Common myeloid progenitor, CD34-positive (primary cell): Measurements from ENCODE around the gene DIP2C.
"Not testable (repeated sequence)": the region's sequence is repeated elsewhere in the genome, so short reads cannot be mapped to it uniquely, and the experiment has no call there.

Experiments used
- CTCF ChIA-PET: fragments of 350-600 bp; sonication (Branson Sonifier 250); formaldehyde crosslinking; loops from one replicate; lab custom pipeline; 2021; ENCODE audit warnings: antibody characterized with exemption; lab: Charles Lee
- POLR2A ChIA-PET: fragments of 350-600 bp; sonication (Branson Sonifier 250); formaldehyde crosslinking; loops from one replicate; lab custom pipeline; 2021; ENCODE audit warnings: antibody characterized with exemption; lab: Charles Lee
- DNase-seq, 3 donors: peaks; one replicate each; pipeline versions ENCODE4 v3.0.0 to v3.0.0-alpha.2; 2013
- H3K27ac ChIP-seq, 2 experiments: 1 replicate in 1 of 2; 2 replicates in 1 of 2; pipeline ENCODE4 v1.7.0; 2013; ENCODE audit warnings: inconsistent platforms in 2 of 2, low read length in 2 of 2, mild to moderate bottlenecking in 2 of 2, low read depth in 1 of 2, moderate library complexity in 1 of 2; ENCODE audit not compliant: severe bottlenecking in 2 of 2, insufficient read depth in 1 of 2, poor library complexity in 1 of 2
- H3K27me3 ChIP-seq, 5 experiments: replicated peaks in 2 of 5; 1 replicate in 3 of 5; 2 replicates in 2 of 5; pipeline versions ENCODE4 v1.6.1 to v1.7.0; 2013; ENCODE audit warnings: low read length in 4 of 5, mild to moderate bottlenecking in 2 of 5, moderate library complexity in 2 of 5, inconsistent platforms in 1 of 5; ENCODE audit not compliant: insufficient read depth in 5 of 5, control insufficient read depth in 4 of 5
- H3K36me3 ChIP-seq, 4 experiments: 1 replicate in 2 of 4; 2 replicates in 2 of 4; pipeline versions ENCODE4 v1.6.1 to v1.7.0; 2013; ENCODE audit warnings: low read length in 3 of 4, control low read depth in 1 of 4, mild to moderate bottlenecking in 1 of 4; ENCODE audit not compliant: control insufficient read depth in 4 of 4, insufficient read depth in 4 of 4
- H3K4me1 ChIP-seq, 4 experiments: 1 replicate in 3 of 4; 2 replicates in 1 of 4; pipeline versions ENCODE4 v1.6.1 to v1.7.1; 2013; ENCODE audit warnings: low read length in 3 of 4, mild to moderate bottlenecking in 3 of 4, control low read depth in 1 of 4, inconsistent platforms in 1 of 4, moderate library complexity in 1 of 4; ENCODE audit not compliant: control insufficient read depth in 4 of 4, insufficient read depth in 4 of 4; ENCODE audit errors: control extremely low read depth in 1 of 4
- H3K4me3 ChIP-seq, 7 experiments: 1 replicate in 4 of 7; 2 replicates in 3 of 7; pipeline versions ENCODE4 v1.5.1 to v1.7.0; 2013; ENCODE audit warnings: mild to moderate bottlenecking in 7 of 7, low read length in 6 of 7, moderate library complexity in 6 of 7, inconsistent platforms in 2 of 7, low read depth in 2 of 7, control low read depth in 1 of 7; ENCODE audit not compliant: insufficient read depth in 4 of 7, control insufficient read depth in 1 of 7; ENCODE audit errors: extremely low read depth in 1 of 7
- H3K9me3 ChIP-seq, 5 experiments: 1 replicate in 4 of 5; 2 replicates in 1 of 5; pipeline versions ENCODE4 v1.6.1 to v1.7.1; 2013; ENCODE audit warnings: low read length in 4 of 5, mild to moderate bottlenecking in 2 of 5, inconsistent platforms in 1 of 5, low read depth in 1 of 5, moderate library complexity in 1 of 5; ENCODE audit not compliant: control insufficient read depth in 4 of 5, insufficient read depth in 2 of 5; ENCODE audit errors: control extremely low read depth in 1 of 5
- WGBS: methylation state at CpG from one replicate; pipeline ENCODE4 v1.1.5; 2013; ENCODE audit not compliant: insufficient coverage; 5-methylcytosine and 5-hydroxymethylcytosine counted together

Gene DIP2C

GRCh38 chr10:600876-601659 lies 88.4 kb downstream of the DIP2C start:
- no peaks in the 10 kb centered on the region for H3K9me3 ChIP-seq
- peaks cover 0 to 68% (median 20%) of the 10 kb centered on the region in 5 experiments for H3K27me3 ChIP-seq
- no peaks in the 10 kb centered on the region for H3K4me1 ChIP-seq
- H3K4me3 ChIP-seq = no peak overlapping the region
- CTCF ChIA-PET = no interaction called here
- WGBS = 85% methylated on average over 8 of the region's 11 CpGs
- POLR2A ChIA-PET = no interaction called here
- DNase-seq = no peak
- no peaks in the 10 kb centered on the region for H3K36me3 ChIP-seq
- no peak overlapping the region for H3K27ac ChIP-seq

GRCh38 chr10:600234-600633 lies 89.2 kb downstream of the DIP2C start:
- ChIA-PET CTCF (no interaction called here), POLR2A (no interaction called here)
- 94% methylated on average over 13 of the region's 15 CpGs for WGBS
- Histone ChIP-seq H3K9me3 (no peaks in the 10 kb centered on the region), H3K36me3 (no peaks in the 10 kb centered on the region), H3K4me1 (no peaks in the 10 kb centered on the region), H3K27ac (no peak overlapping the region), H3K27me3 (peaks cover 0 to 60% (median 16%) of the 10 kb centered on the region in 5 experiments), H3K4me3 (no peak overlapping the region)
- DNase-seq = no peak

- Histone ChIP-seq H3K9me3 (no peaks in the 10 kb centered on the region), H3K4me1 (no peaks in the 10 kb centered on the region), H3K27ac (no peak overlapping the region), H3K36me3 (no peaks in the 10 kb centered on the region), H3K27me3 (peaks cover 0 to 56% (median 16%) of the 10 kb centered on the region in 5 experiments), H3K4me3 (no peak overlapping the region)
- CTCF ChIA-PET = no interaction called here
- DNase-seq = no peak
- POLR2A ChIA-PET = no interaction called here
- WGBS = 85% methylated on average over 7 of the region's 9 CpGs
Measured at GRCh38 chr10:599767-600166, 89.7 kb downstream of the DIP2C start.

GRCh38 chr10:598415-599170 lies 90.9 kb downstream of the DIP2C start:
- 72% methylated on average over 8 of the region's 17 CpGs for WGBS
- H3K36me3 ChIP-seq = no peaks in the 10 kb centered on the region
- H3K9me3 ChIP-seq = no peaks in the 10 kb centered on the region
- no peaks in the 10 kb centered on the region for H3K4me1 ChIP-seq
- H3K4me3 ChIP-seq = no peak overlapping the region
- H3K27ac ChIP-seq = no peak overlapping the region
- ChIA-PET POLR2A (no interaction called here), CTCF (no interaction called here)
- peaks cover 0 to 62% (median 14%) of the 10 kb centered on the region in 5 experiments for H3K27me3 ChIP-seq
- no peak for DNase-seq

- CTCF ChIA-PET = no interaction called here
- no peak for DNase-seq
- Histone ChIP-seq H3K4me1 (no peaks in the 10 kb centered on the region), H3K9me3 (no peaks in the 10 kb centered on the region), H3K27me3 (peaks cover 0 to 65% (median 12%) of the 10 kb centered on the region in 5 experiments), H3K4me3 (no peak overlapping the region), H3K27ac (no peak overlapping the region), H3K36me3 (no peaks in the 10 kb centered on the region)
- WGBS = 92% methylated on average over 9 of the region's 17 CpGs
- POLR2A ChIA-PET = no interaction called here
Measured at GRCh38 chr10:597976-598375, 91.5 kb downstream of the DIP2C start.

- H3K27ac ChIP-seq = no peak overlapping the region
- no peaks in the 10 kb centered on the region for H3K4me1 ChIP-seq
- no peak for DNase-seq
- H3K27me3 ChIP-seq = peaks cover 0 to 59% (median 14%) of the 10 kb centered on the region in 5 experiments
- no peaks in the 10 kb centered on the region for H3K36me3 ChIP-seq
- POLR2A ChIA-PET = no interaction called here
- 99% methylated on average over 14 of the region's 17 CpGs for WGBS
- no peaks in the 10 kb centered on the region for H3K9me3 ChIP-seq
- H3K4me3 ChIP-seq = no peak overlapping the region
- CTCF ChIA-PET = no interaction called here
Measured at GRCh38 chr10:596725-597345, 92.6 kb downstream of the DIP2C start.

- WGBS = 93% methylated on average over 3 of the region's 10 CpGs
- CTCF ChIA-PET = not testable (repeated sequence)
Measured at GRCh38 chr10:596131-596530, 93.3 kb downstream of the DIP2C start.

More at GRCh38 chr10:596131-596530, 93.3 kb downstream of the DIP2C start:
- POLR2A ChIA-PET, H3K4me1 ChIP-seq, DNase-seq, H3K9me3 ChIP-seq, H3K36me3 ChIP-seq, H3K4me3 ChIP-seq, H3K27ac ChIP-seq: not testable (repeated sequence)
- peaks cover 0 to 59% (median 11%) of the 10 kb centered on the region in 5 experiments for H3K27me3 ChIP-seq
